GM18517 (cell line): ENCODE results near the gene DHCR24.
"Not testable (repeated sequence)": the region's sequence is repeated elsewhere in the genome, so short reads cannot be mapped to it uniquely, and the experiment has no call there.

Source experiments
- ATAC-seq: cut with Tn5 transposase; IDR thresholded peaks from one replicate; pipeline ENCODE4 v1.9.1; 2021; ENCODE audit warnings: mild to moderate bottlenecking, moderate library complexity; ENCODE audit not compliant: unreplicated experiment

Gene DHCR24

GRCh38 chr1:54888080-54888733 is 1.2 kb upstream of the DHCR24 start:
- ATAC-seq, result no peak

GRCh38 chr1:54887665-54888071 is 673 bp upstream of the DHCR24 start:
- no peak for ATAC-seq

DNA sequence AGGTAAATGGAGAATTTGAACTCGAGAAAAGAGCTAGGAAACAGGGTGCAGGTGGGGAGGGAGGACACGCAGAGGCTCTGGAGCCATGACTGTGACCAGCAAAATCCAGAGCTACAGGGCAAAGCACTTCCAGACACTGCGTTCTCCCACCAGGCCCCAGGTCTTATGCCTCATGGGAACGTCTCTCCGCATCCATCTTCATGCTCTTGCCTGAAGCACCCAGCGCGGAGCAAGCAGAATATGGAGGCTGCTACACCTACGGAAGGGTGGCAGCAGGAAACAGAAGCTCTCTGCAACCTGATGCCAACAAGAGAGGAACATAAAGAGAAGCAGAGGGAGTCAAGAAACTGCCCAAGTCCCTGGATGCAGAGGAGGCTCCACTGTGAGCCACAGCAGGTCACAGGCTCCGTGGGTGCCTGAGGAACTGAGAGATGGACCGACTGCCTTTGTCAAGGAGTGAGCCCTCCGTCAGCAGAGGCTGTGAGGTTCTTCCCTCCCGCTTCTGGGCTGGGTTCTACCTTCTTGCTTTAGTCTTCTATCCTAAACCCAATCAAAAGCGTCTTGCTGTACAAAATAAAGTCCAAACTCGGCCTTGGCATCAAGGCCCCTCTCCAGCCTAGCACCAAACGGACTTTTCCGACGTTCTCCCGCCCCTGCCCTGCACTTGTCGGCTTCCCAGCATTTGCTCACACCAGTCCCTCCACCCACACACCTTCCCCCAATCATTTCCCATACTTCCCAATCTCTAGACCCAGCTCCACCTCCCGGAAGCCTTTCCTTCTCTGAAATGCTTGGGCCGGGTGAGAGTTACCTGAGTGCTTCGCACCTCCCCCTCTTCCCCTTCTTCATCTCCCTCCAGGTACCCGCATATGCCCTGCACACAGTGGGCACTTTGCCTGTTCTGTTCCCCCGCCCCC is 930 bp downstream of the DHCR24 start:
- ATAC-seq, result no peak

DNA sequence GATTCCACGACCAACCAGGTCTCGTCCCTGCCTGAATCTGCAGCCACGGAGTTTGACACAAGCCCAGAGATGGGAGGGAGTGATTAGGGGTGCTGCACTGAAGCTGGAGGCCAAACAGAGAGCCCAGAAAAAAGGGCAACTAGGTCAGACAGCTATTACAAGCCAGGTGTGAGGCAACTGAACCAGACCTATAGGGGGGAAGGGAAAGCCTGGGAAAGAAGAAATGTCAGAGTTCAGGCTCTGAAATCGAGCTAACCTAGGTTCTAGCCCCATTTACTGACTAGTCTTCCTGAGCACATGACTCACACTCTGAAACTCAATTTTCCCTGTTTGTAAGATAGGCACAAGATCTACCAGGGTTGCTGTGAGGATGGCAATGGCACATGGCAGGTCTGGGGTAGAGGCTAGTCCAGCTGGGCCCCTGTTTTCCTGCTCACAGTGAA is 1.7 kb downstream of the DHCR24 start:
- no peak for ATAC-seq

- no peak for ATAC-seq
Observed at GRCh38 chr1:54884768-54885167, 2.2 kb downstream of the DHCR24 start.

- ATAC-seq, result no peak
Observed at GRCh38 chr1:54884135-54884586, 2.8 kb downstream of the DHCR24 start.

DNA sequence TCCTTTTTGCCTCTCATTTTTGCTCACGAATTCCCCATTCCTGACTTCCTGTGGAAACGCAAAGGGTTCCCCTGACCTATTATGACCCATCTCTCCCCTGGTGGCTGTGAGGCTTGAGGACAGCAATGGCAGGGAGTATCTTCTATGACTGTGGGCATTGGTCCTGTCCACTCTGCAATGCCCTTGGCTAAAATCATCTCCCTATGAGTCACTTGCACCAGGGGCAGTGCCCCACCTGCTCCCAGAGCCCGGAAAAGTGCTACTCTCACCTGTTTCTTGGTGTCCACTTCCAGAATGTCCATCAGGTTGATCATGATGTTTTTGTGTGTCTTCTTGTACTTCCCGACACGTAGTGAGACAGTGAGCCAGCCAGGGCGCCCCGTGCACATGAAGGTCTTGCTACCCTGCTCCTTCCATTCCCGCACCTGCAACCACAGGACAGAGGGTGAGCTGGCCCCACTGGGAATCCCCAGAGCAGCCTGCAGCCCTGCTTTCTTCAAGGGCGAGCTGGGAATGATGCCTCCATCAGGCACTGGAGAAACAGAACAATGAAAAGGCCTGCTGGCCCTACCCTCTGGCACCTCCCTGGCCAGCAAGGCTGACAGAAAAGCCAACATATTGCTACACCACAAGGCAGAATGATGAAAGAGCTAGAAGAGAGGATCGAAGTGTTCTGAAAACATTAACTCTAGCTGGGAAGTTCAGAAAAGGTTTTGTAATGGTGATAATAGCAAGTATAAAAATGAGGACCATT is 3.5 kb downstream of the DHCR24 start:
- ATAC-seq, result no peak

DNA sequence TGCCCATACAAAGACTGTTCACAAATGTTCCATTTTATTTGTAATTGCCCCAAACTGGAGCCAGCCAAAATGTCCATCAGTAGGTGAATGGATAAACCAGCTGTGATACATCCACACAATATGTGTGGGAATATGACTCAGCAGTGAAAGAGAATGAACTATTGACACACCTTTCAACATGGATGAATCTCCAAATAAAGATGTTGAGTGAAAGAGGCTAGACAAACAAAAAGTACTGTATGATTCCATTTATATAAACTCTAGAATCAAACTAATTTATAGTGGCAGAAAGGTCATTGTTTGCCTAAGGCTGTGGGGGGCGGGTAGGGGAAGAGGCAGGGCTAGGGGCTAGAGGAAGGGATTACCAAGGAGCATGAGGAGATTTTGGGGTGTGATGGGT is 4.5 kb downstream of the DHCR24 start:
- ATAC-seq, result no peak

DNA sequence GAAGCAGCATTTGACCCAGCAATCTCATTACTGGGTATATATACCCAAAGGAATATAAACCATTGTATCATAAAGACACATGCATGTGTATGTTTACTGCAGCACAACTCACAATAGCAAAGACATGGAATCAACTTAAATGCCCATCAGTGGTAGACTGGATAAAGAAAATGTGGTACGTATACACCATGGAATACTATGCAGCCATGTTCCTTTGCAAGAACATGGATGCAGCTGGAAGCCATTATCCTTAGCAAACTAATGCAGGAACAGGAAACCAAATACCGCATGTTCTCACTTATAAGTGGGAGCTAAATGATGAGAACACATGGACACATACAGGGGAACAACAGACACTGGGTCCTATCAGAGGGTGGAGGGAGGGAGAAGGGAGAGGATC is 5.4 kb downstream of the DHCR24 start:
- ATAC-seq, result not testable (repeated sequence)

GRCh38 chr1:54879872-54880271 is 7.1 kb downstream of the DHCR24 start:
- ATAC-seq, result no peak

GRCh38 chr1:54876814-54877213 is 10.2 kb downstream of the DHCR24 start:
- ATAC-seq, result no peak

DNA sequence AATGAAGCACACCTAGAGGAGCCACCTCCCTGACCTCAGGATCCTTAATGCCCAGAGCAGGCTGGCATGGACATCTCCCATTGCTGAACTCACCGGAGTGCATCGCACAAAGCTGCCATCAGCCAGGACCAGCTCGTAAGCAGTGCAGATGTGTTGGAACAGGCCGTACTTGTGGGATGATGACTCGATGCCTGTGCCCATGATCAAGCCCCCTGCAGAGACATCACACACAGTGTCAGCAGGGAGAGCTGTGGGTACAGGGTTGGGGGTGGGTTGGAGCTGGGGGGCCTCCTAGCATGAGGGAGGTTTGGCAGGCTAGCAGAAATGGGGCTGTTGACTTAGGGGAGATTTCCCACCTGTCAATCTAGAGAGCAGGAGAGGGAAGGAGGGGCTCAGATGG is 12.0 kb downstream of the DHCR24 start:
- no peak for ATAC-seq

DNA sequence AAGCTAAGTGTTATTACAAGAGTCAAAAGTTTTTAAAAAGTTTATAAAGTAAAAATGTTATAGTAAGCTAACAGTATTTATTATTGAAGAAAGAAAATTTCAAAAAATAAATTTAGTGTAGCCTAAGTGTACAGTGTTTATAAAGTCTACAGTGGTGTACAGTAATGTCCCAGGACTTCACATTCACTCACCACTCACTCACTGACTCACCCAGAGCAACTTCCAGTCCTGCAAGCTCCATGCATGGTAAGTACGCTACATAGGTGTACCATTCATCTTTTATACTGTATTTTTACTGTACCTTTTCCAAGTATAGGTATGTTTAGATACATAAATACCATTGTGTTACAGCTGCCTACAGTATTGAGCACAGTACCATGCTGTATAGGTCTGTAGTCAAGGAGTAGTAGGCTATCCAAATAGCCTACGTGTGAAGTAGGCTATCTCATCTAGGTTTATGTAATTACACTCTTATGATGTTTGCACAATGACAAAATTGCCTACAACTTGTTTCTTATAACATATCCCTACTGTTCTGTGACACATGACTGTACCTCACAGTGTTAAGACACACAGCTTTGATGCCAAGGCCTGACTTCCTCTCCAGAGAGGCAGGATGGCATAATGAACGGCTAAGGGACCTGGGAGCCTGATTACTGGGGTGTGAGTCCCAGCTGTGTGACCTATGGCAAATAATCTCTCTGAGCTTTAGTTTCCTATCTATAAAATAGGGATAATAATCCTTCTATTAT is 12.7 kb downstream of the DHCR24 start:
- no peak for ATAC-seq

DNA sequence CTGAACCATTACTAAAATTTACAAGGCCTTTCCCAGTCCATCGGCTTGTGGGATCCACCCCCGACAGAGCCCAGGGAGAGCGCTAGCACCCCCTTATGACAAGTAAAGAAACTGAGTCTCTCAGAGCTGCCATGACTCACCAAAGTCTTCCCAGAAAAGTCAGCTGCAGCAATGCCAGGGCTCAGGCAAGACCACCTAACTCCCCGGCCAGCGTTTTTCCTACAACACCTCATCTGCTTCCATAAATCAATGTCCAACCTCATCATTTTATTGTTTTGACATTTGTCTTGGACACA is 15.0 kb downstream of the DHCR24 start:
- no peak for ATAC-seq

DNA sequence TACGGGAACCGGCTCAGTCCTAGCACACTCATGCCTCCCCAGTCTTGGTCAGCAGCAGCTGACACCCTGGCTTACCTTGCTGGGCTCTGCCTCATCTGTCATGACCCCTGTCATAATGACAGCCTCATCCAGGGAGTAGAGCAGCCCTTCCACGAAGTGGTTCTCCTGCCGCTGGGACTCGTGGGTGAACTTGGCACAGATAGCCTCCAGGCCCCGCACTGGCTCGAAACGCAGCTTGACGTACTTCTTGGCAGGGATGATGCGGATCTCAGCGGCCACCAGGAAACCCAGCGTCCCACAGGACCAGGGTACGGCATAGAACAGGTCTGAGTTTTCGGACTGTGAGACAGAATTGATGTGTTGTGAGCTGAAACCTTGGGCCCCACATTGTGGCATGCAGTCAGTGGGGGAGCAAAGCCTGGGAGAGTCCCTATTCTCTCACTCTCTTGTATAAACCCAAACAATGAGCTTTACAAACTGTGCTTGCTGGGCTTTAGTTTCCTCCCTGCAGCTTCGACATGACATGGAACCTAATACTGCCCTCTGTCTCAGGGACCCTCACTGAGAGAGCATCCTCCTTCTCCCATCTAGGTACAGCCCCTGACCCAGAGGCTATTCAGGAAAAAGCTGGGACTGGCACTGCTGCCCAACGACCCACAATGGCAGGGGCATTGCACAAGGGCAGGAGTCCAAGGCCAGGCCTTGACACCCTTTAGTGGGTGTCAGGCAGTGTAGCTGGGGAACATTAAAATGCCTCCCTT is 15.5 kb downstream of the DHCR24 start:
- ATAC-seq, result no peak

GRCh38 chr1:54870869-54871268 is 16.1 kb downstream of the DHCR24 start:
- ATAC-seq, result no peak

DNA sequence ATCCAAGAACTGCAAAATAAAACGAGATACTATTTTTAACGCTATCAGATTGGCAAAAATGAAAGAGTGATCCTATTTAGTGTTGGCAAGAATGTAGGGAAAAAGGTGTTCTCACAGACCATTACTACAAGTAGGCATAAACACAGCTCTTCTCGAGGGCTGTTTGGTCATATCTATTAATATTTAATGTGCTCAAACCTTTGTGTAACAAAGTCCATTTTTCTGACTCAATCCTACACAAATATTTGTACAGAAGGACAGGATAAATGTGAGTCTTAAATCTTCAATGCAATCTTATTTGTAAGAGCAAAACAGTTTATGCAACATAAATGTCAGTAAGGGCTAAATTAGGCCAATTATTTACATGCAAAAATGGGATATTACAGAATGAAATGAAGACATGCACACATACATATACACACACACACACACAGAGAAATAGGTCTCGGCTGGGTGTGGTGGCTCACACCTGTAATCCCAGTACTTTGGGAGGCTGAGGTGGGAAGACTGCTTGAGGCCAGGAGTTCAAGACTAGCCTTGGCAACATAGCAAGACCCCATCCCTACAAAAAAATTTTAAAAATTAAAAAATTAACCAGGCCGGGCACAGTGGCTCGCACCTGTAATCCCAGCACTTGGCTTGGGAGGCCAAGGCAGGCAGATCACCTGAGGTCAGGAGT is 17.7 kb downstream of the DHCR24 start:
- ATAC-seq, result no peak

DNA sequence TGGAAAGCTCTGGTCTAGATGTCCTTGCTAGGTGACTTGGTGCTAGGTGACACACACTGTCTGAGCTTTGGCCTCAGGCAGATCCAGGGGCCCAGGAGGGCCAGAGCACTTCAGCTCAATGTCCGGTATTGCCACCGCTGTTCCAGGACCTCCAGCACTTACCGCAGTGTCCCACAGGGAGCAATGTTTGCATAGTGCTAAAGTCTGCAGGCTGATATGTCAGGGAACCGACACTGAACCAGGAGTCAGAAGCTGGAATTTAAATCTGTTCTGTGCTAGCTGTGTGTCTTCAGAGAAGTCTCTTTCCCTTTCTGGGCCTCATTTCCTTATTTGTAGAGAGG is 19.3 kb downstream of the DHCR24 start:
- no peak for ATAC-seq

DNA sequence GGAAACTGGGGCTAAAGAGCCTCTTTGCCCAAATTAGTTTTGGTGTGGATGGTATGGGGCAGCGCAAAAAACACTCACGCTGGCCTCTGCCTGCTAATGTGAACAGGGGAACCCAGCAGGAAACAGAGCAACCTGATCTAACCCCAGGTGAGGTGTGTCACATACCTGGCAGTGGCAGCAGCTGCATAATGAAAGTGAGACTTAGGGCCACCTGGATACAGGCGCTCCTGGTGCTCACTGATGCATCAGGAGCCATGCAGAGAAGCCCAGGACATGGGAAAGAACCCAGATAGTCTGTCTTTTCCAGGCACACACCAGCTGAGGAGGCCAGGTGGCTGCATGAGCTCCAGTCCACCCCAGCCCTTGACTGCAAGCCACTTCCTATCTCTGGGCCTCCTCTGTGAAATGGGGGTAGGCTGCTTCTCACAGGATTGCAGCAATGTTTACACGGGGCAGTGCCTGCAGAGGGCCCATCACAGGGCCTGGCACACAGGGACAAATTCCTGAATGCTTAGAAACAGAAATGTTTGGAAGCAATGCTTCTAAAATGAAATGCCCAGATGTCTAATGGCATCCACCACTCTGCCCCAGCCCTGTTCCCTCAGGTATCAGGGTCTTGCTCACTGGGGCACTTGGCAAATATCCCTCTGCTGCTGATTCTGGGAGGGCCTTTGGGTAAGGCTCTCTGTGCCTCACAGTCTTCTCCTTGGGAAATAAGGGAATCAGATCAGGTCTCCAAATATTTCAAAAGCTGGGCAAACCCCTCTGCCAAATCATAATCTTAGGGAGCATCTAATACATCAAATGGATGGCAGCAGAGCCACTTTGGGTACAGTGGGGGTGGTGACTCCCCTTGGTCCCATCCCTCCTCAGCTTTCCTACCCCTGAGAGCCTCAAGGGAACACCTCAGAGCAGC is 19.9 kb downstream of the DHCR24 start:
- no peak for ATAC-seq
